ENCODE measurements around the gene RCSD1. TPM values are rescaled to one million over a fixed set of nuclear protein-coding genes. Genes with fewer than 3 reads are reported as not detected.

The RCSD1 gene
- total RNA-seq, 2 experiments from 2014 or later, result 42.3 to 44.6 TPM

GRCh38 chr1:167697667-167698141, 67.7 kb downstream of the RCSD1 start:
- intact Hi-C loops (cut with DNase I, micrococcal nuclease), result loop anchor here in 1 of 2 experiments (10.0 kb wide), 1 partner anchor 273 kb away; no protein-coding TSS in a partner anchor
- no peak for TF ChIP-seq CTCF (IDR thresholded peaks at IDR 0.05)
- Mint-ChIP-seq H3K36me3 (ENCODE audit: low read depth) (peaks cover 93% of the 10 kb centered on the region), H3K27me3 (no peaks in the 10 kb centered on the region), H3K9me3 (no peaks in the 10 kb centered on the region), H3K4me3 (no peak overlapping the region), H3K27ac (peak overlapping the region; percentile 14), H3K4me1 (ENCODE audit: low read depth) (no peaks in the 10 kb centered on the region)
- peaks cover 94% of the 10 kb centered on the region for H3K36me3 ChIP-seq (ENCODE audit: insufficient read depth, low read length)
- no peak overlapping the region for H3K4me3 ChIP-seq (ENCODE audit: low read length)
- no peaks in the 10 kb centered on the region for H3K27me3 ChIP-seq (ENCODE audit: control insufficient read depth in 1 of 2, insufficient read depth in 2 of 2, low read length in 2 of 2)
- DNase-seq (no peak), ATAC-seq (ENCODE audit: poor library complexity) (no peak)
- ChIA-PET POLR2A (no interaction called here), CTCF (interaction anchor here (1.0 to 1.1 kb wide), 2 partner anchors 18 to 61 kb away, joined by 3 read pairs; no protein-coding TSS in a partner anchor)
- H3K9me3 ChIP-seq (ENCODE audit: control insufficient read depth in 1 of 2, insufficient read depth in 1 of 2, low read length in 2 of 2), result no peaks in the 10 kb centered on the region
- H3K4me1 ChIP-seq (ENCODE audit: insufficient read depth, low read length), result no peaks in the 10 kb centered on the region
- no peak overlapping the region for H3K27ac ChIP-seq (ENCODE audit: low read depth in 1 of 2, low read length in 2 of 2)

- Mint-ChIP-seq H3K4me3 (no peak overlapping the region), H3K9me3 (no peaks in the 10 kb centered on the region), H3K36me3 (ENCODE audit: low read depth) (peaks cover 93% of the 10 kb centered on the region), H3K4me1 (ENCODE audit: low read depth) (no peaks in the 10 kb centered on the region), H3K27ac (peak overlapping the region; percentile 14), H3K27me3 (no peaks in the 10 kb centered on the region)
- ATAC-seq (ENCODE audit: poor library complexity) (no peak), DNase-seq (no peak)
- ChIA-PET CTCF (interaction anchor here (1.1 kb wide), 1 partner anchor 61 kb away, joined by 3 read pairs; no protein-coding TSS in a partner anchor), POLR2A (no interaction called here)
- intact Hi-C loops (cut with DNase I, micrococcal nuclease), result loop anchor here in 1 of 2 experiments (10.0 kb wide), 1 partner anchor 274 kb away; no protein-coding TSS in a partner anchor
- Histone ChIP-seq H3K36me3 (ENCODE audit: insufficient read depth, low read length) (peaks cover 94% of the 10 kb centered on the region), H3K9me3 (ENCODE audit: control insufficient read depth in 1 of 2, insufficient read depth in 1 of 2, low read length in 2 of 2) (no peaks in the 10 kb centered on the region), H3K4me3 (ENCODE audit: low read length) (no peak overlapping the region), H3K4me1 (ENCODE audit: insufficient read depth, low read length) (no peaks in the 10 kb centered on the region), H3K27me3 (ENCODE audit: control insufficient read depth in 1 of 2, insufficient read depth in 2 of 2, low read length in 2 of 2) (no peaks in the 10 kb centered on the region), H3K27ac (ENCODE audit: low read depth in 1 of 2, low read length in 2 of 2) (no peak overlapping the region)
- no peak for TF ChIP-seq CTCF (IDR thresholded peaks at IDR 0.05)
These were observed 68.3 kb downstream of the RCSD1 start for GRCh38 chr1:167698313-167698712.

DNA sequence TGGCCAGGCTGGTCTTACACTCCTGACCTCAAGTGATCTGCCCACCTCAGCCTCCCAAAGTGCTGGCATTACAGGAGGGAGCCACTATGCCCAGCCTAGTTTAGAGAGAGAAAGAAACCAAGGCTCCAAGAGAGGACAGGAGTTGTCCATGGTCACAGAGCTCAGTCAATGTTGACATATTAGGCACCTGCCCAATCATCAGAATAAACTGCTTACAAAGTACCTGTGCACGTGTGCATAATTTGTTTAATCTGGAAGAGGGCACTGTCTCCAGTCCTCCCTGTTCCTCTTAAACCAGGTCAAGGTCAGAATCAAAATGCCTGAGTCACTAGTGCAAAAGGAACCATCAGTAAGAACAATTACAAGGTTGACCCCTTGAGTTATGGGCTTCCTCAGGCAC, 71.5 kb downstream of the RCSD1 start:
- H3K36me3 Mint-ChIP-seq (ENCODE audit: low read depth), result peaks cover 93% of the 10 kb centered on the region
- peaks cover 94% of the 10 kb centered on the region for H3K36me3 ChIP-seq (ENCODE audit: insufficient read depth, low read length)

More for the DNA sequence above, 71.5 kb downstream of the RCSD1 start:
- Histone ChIP-seq H3K4me1 (ENCODE audit: insufficient read depth, low read length) (no peaks in the 10 kb centered on the region), H3K4me3 (ENCODE audit: low read length) (no peak overlapping the region), H3K9me3 (ENCODE audit: control insufficient read depth in 1 of 2, insufficient read depth in 1 of 2, low read length in 2 of 2) (no peaks in the 10 kb centered on the region), H3K27ac (ENCODE audit: low read depth in 1 of 2, low read length in 2 of 2) (peak overlapping the region in 1 of 2 donors; percentile 15), H3K27me3 (ENCODE audit: control insufficient read depth in 1 of 2, insufficient read depth in 2 of 2, low read length in 2 of 2) (no peaks in the 10 kb centered on the region)
- Mint-ChIP-seq H3K27me3 (no peaks in the 10 kb centered on the region), H3K4me3 (no peak overlapping the region), H3K9me3 (no peaks in the 10 kb centered on the region), H3K27ac (no peak overlapping the region), H3K4me1 (ENCODE audit: low read depth) (no peaks in the 10 kb centered on the region)
- ATAC-seq (ENCODE audit: poor library complexity) (no peak), DNase-seq (no peak)
- intact Hi-C loops (cut with DNase I, micrococcal nuclease), result no loop called here
- no peak for TF ChIP-seq CTCF (IDR thresholded peaks at IDR 0.05)
- ChIA-PET CTCF (interaction anchor here (1.4 kb wide), 1 partner anchor 14 kb away, joined by 4 read pairs; no protein-coding TSS in a partner anchor), POLR2A (interaction anchor here (1.1 kb wide), 1 partner anchor 13 kb away, joined by 8 read pairs; no protein-coding TSS in a partner anchor)

All from CD4-positive, alpha-beta T cell (primary cell).